AG04450 (cell line): ENCODE measurements around the gene PPIB. TPM values are rescaled to one million over a fixed set of nuclear protein-coding genes. Genes with fewer than 3 reads are reported as not detected.

Source experiments
- CTCF ChIA-PET: fragments of 300-600, 350-600 bp; formaldehyde crosslinking; extraction: SDS; loops from one replicate; lab custom pipeline; 2022; ENCODE audit warnings: antibody characterized with exemption, inconsistent platforms; lab: Charles Lee
- POLR2A ChIA-PET: fragments of 350-600 bp; formaldehyde crosslinking; extraction: SDS; loops from one replicate; lab custom pipeline; 2021; ENCODE audit warnings: antibody characterized with exemption, inconsistent platforms; lab: Yijun Ruan, JAX
- DNase-seq: peaks from one replicate; pipeline ENCODE4 v3.0.0-alpha.2; 2011; ENCODE audit warnings: low read depth, low spot score
- H3K27ac ChIP-seq: one replicate; pipeline ENCODE4 v1.5.1; 2012; ENCODE audit warnings: low read depth, low read length, control low read depth
- H3K27me3 ChIP-seq: one replicate; pipeline ENCODE4 v1.6.0; 2012; ENCODE audit warnings: low read length; ENCODE audit not compliant: control insufficient read depth, insufficient read depth
- H3K4me3 ChIP-seq: 2 replicates; pipeline ENCODE4 v1.5.1; 2011; ENCODE audit warnings: mild to moderate bottlenecking, low read depth, low read length, control low read depth
- H3K9me3 ChIP-seq: 2 replicates; pipeline ENCODE4 v1.5.1; 2012; ENCODE audit warnings: low read length; ENCODE audit not compliant: control insufficient read depth, insufficient read depth
- polyA plus RNA-seq: library from polyadenylated mRNA; depleted of rRNA; stranded (reverse); fragments of >200 nt; gene quantifications from 2 replicates; pipeline ENCODE4 v1.2.3, GENCODE V29; 2011
- TF ChIP-seq, protein P1 (sequence below): IDR thresholded peaks from 2 replicates; pipeline ENCODE4 v1.5.1; 2011; ENCODE audit warnings: low read depth, low read length, control low read depth, inconsistent platforms

PPIB gene
- polyA plus RNA-seq, 1 experiment = 1,311 TPM

DNA sequence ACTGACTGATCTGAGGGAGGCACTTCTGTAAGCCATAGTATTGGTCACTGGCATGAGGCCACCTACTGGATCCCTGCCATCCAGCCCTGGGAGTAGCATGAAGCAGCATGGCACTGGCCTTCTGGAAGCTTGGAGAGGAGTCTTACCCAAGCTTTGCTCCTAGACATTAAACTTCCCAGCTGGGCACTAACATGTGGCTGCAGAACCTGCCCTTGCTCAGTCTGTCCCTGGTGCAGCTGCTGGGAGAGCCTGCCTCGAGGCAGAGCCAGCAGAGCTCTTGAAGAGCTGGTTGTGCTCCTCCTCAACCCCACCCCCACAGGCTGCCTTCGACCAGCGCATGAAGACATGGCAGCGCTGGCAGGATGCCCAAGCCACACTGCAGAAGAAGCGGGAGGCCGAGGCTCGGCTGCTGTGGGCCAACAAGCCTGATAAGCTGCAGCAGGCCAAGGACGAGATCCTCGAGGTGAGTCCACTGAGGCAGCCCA, 28.4 kb downstream of the PPIB start:
- ChIA-PET POLR2A (no interaction called here), CTCF (interaction anchor here (1.1 kb wide), 1 partner anchor 19 kb away, joined by 4 read pairs; no protein-coding TSS in a partner anchor)
- H3K4me3 ChIP-seq = no peak overlapping the region
- TF ChIP-seq, protein P1, sequence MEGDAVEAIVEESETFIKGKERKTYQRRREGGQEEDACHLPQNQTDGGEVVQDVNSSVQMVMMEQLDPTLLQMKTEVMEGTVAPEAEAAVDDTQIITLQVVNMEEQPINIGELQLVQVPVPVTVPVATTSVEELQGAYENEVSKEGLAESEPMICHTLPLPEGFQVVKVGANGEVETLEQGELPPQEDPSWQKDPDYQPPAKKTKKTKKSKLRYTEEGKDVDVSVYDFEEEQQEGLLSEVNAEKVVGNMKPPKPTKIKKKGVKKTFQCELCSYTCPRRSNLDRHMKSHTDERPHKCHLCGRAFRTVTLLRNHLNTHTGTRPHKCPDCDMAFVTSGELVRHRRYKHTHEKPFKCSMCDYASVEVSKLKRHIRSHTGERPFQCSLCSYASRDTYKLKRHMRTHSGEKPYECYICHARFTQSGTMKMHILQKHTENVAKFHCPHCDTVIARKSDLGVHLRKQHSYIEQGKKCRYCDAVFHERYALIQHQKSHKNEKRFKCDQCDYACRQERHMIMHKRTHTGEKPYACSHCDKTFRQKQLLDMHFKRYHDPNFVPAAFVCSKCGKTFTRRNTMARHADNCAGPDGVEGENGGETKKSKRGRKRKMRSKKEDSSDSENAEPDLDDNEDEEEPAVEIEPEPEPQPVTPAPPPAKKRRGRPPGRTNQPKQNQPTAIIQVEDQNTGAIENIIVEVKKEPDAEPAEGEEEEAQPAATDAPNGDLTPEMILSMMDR = no peak
- no peak for DNase-seq
- H3K9me3 ChIP-seq = no peaks in the 10 kb centered on the region
- H3K27me3 ChIP-seq = no peaks in the 10 kb centered on the region
- no peak overlapping the region for H3K27ac ChIP-seq

DNA sequence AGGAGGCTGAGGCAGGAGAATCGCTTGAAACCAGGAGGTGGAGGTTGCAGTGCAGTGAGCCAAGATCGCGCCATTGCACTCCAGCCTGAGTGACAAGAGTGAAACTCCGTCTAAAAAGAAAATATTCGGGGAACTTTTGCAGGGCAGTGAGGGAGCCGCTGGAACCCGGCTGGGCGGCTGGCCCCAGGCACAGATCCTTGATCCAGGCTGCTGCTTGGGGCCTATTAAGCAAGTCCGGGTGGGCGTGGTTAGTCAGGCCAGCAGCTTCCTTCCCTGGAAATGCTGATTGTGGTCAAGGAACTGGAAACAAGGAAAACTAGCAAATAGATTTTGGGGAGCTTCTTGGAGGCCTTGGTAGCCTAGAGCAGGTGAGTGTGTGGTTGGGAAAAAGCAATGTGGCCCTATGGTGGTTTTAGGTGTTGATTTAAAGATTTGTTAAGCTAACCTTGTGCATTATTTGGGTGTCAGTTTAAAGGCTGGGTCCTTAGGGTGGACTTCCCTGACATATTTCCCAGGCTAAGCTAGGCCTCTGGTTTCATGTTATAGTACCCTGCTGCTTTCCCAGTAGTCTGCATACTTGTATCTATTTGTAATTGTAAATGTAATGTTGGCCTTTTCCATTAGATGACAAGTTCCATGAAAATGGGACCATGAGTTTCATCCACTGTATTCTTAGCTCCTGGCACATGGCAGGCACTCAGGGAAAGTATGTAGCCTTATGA, 29.0 kb downstream of the PPIB start:
- no peaks in the 10 kb centered on the region for H3K27me3 ChIP-seq
- CTCF ChIA-PET = interaction anchor here (1.1 kb wide), 1 partner anchor 19 kb away, joined by 4 read pairs; no protein-coding TSS in a partner anchor
- no peak overlapping the region for H3K4me3 ChIP-seq
- no peak overlapping the region for H3K27ac ChIP-seq
- no peaks in the 10 kb centered on the region for H3K9me3 ChIP-seq
- POLR2A ChIA-PET = no interaction called here
- DNase-seq = no peak
- TF ChIP-seq, protein P1 = no peak

DNA sequence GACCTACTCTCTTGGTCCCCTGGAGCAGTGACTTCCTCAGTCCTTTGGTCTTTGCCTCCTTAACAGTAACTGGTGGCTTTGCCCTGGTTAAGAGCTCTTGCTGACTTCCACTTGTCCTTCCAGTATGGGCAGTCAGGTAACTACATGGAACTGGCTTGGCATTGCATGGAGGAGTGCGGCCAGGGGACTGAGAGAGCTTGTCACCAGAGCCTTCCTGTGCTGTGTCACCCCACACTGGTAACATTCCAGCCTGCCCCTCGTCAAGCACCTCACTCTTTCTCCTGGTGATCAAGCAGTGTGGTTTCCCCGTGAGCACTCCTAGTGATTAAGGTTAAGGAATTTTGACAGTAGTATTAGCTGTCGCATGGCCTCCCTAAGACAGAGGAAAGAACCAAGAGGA, 30.6 kb downstream of the PPIB start:
- Histone ChIP-seq H3K9me3 (no peaks in the 10 kb centered on the region), H3K27ac (no peak overlapping the region), H3K4me3 (no peak overlapping the region), H3K27me3 (no peaks in the 10 kb centered on the region)
- TF ChIP-seq, protein P1 = no peak
- ChIA-PET POLR2A (interaction anchor here (0.5 kb wide), 1 partner anchor 10 kb away, joined by 4 read pairs; no protein-coding TSS in a partner anchor), CTCF (interaction anchor here (1.4 kb wide), 1 partner anchor 10 kb away, joined by 3 read pairs; no protein-coding TSS in a partner anchor)
- DNase-seq = no peak

DNA sequence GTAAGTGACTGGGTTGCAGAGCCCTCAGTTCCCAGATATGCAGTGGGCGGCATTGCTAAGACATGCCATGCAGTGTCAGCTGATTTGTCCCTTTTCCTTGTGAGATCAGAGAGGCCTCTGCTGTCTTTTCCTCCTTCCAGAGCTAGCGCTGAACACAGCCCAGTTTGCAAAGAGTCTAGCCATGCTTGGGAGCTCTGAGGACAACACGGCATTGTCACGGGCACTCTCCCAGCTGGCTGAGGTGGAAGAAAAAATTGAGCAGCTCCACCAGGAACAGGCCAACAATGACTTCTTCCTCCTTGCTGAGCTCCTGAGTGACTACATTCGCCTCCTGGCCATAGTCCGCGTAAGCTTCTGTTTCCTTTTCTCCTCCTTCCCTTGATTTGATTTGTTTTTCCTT, 31.3 kb downstream of the PPIB start:
- H3K27me3 ChIP-seq = no peaks in the 10 kb centered on the region
- H3K4me3 ChIP-seq = no peak overlapping the region
- H3K9me3 ChIP-seq = no peaks in the 10 kb centered on the region
- H3K27ac ChIP-seq = no peak overlapping the region
- DNase-seq = no peak
- ChIA-PET CTCF (interaction anchor here (1.4 kb wide), 1 partner anchor 9 kb away, joined by 3 read pairs; no protein-coding TSS in a partner anchor), POLR2A (no interaction called here)
- TF ChIP-seq, protein P1 = no peak

DNA sequence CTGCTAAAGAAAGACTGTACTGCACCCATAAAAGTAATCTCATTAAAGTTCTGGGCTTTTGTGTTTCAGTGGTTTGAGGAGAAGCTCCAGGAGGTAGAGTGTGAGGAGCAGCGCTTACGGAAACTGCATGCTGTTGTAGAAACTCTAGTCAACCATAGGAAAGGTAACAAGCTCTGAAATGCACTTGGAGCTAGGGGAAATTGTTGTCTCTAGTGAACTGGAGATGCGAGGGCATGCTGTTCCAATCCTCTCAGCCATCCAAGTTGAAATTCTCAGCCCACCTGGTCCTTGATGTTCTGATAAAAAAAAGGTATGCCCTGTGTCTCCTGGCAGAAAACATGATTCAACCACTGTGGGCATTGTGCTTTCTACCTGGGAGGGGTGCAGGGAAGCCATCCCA, 32.7 kb downstream of the PPIB start:
- H3K27ac ChIP-seq = no peak overlapping the region
- POLR2A ChIA-PET = no interaction called here
- no peak for DNase-seq
- H3K4me3 ChIP-seq = no peak overlapping the region
- H3K27me3 ChIP-seq = no peaks in the 10 kb centered on the region
- CTCF ChIA-PET = interaction anchor here (0.7 kb wide), 1 partner anchor 23 kb away, joined by 3 read pairs; no protein-coding TSS in a partner anchor
- H3K9me3 ChIP-seq = no peaks in the 10 kb centered on the region
- TF ChIP-seq, protein P1 = no peak
